Progenitor cell of endocrine pancreas (in vitro differentiated cells): ENCODE results near the gene ARMC12. TPM values are rescaled to one million over a fixed set of nuclear protein-coding genes. Genes with fewer than 3 reads are reported as not detected.
A peak's percentile ranks its signal among the peaks of the same experiment; 100 is the strongest.

Experiments used
- DNase-seq: peaks from one replicate; pipeline ENCODE4 v3.0.0; 2021; ENCODE audit warnings: low spot score; ENCODE audit not compliant: unreplicated experiment
- H3K27ac Mint-ChIP-seq: 2 replicates; pipeline ENCODE4 v1.8.0; 2021; ENCODE audit warnings: mild to moderate bottlenecking, moderate library complexity, mixed read lengths
- H3K27me3 Mint-ChIP-seq: 2 replicates; pipeline ENCODE4 v1.8.0; 2021; ENCODE audit warnings: mixed read lengths
- H3K36me3 Mint-ChIP-seq: 2 replicates; pipeline ENCODE4 v1.8.0; 2022; ENCODE audit warnings: mixed read lengths; ENCODE audit not compliant: insufficient read depth
- H3K4me1 Mint-ChIP-seq: 2 replicates; pipeline ENCODE4 v1.8.0; 2021; ENCODE audit warnings: low read depth, mixed read lengths
- H3K4me3 Mint-ChIP-seq: 2 replicates; pipeline ENCODE4 v1.8.0; 2021; ENCODE audit warnings: low read depth, mild to moderate bottlenecking, moderate library complexity, mixed read lengths
- H3K9me3 Mint-ChIP-seq: 2 replicates; pipeline ENCODE4 v1.8.0; 2021; ENCODE audit warnings: low read depth, mixed read lengths
- CTCF ChIP-seq: fragments of 200-600 bp; sonication (generic); IDR thresholded peaks from one replicate; pipeline ENCODE4 v1.5.0; 2021; ENCODE audit warnings: antibody characterized with exemption, mild to moderate bottlenecking; ENCODE audit not compliant: unreplicated experiment
- total RNA-seq: library from RNA; stranded (reverse); gene quantifications from 2 replicates; pipeline ENCODE4 v1.2.1, GENCODE V29; 2021

The ARMC12 gene
- total RNA-seq, 1 donor from 2014 or later, result 0.98 TPM

GRCh38 chr6:35795453-35796071, 58.7 kb downstream of the ARMC12 start:
- Mint-ChIP-seq H3K27me3 (peaks cover 11% of the 10 kb centered on the region), H3K4me1 (peaks cover 3% of the 10 kb centered on the region), H3K36me3 (no peaks in the 10 kb centered on the region), H3K27ac (no peak overlapping the region), H3K9me3 (no peaks in the 10 kb centered on the region), H3K4me3 (no peak overlapping the region)
- TF ChIP-seq CTCF, result no peak
- no peak for DNase-seq

GRCh38 chr6:35796236-35796635, 59.4 kb downstream of the ARMC12 start:
- Mint-ChIP-seq H3K4me3 (no peak overlapping the region), H3K9me3 (no peaks in the 10 kb centered on the region), H3K36me3 (no peaks in the 10 kb centered on the region), H3K4me1 (peaks cover 3% of the 10 kb centered on the region), H3K27ac (no peak overlapping the region), H3K27me3 (peaks cover 9% of the 10 kb centered on the region)
- no peak for TF ChIP-seq CTCF
- DNase-seq, result no peak

- no peaks in the 10 kb centered on the region for H3K9me3 Mint-ChIP-seq
- no peaks in the 10 kb centered on the region for H3K36me3 Mint-ChIP-seq
- peaks cover 5% of the 10 kb centered on the region for H3K27me3 Mint-ChIP-seq
- peaks cover 3% of the 10 kb centered on the region for H3K4me1 Mint-ChIP-seq
- DNase-seq, result no peak
- H3K4me3 Mint-ChIP-seq, result no peak overlapping the region
- peak overlapping the region; percentile 84 for H3K27ac Mint-ChIP-seq
- TF ChIP-seq CTCF, result no peak
Observed at GRCh38 chr6:35797837-35798526, 61.1 kb downstream of the ARMC12 start.

Other genes with a start within 250 kb of the ARMC12 start
- 42.5 and 43.4 TPM in 2 replicates for gene TEAD3, start 240.0 kb upstream of the ARMC12 start, total RNA-seq
- 0.22 TPM in 2 replicates for gene TULP1, start 224.1 kb upstream of the ARMC12 start, total RNA-seq
- 5.9 and 6.9 TPM in 2 replicates for gene FKBP5, start 48.1 kb upstream of the ARMC12 start, total RNA-seq
- not detected in 2 replicates for gene CLPSL2, start 39.6 kb downstream of the ARMC12 start, total RNA-seq
- gene CLPSL1, start 44.0 kb downstream of the ARMC12 start, total RNA-seq, result not detected in 2 replicates
- gene CLPS, start 60.3 kb downstream of the ARMC12 start, total RNA-seq, result 0.87 and 1.7 TPM in 2 replicates
- gene LHFPL5, start 68.3 kb downstream of the ARMC12 start, total RNA-seq, result not detected in 2 replicates
- 74.3 and 96.2 TPM in 2 replicates for gene SRPK1, start 184.1 kb downstream of the ARMC12 start, total RNA-seq